Measurements from ENCODE around the gene SLA2. TPM values are rescaled to one million over a fixed set of nuclear protein-coding genes. Genes with fewer than 3 reads are reported as not detected.

Gene SLA2
- polyA plus RNA-seq, 1 experiment = not detected

- Histone ChIP-seq H3K27me3 (ENCODE audit: control insufficient read depth, insufficient read depth, low read length) (no peaks in the 10 kb centered on the region), H3K36me3 (ENCODE audit: control insufficient read depth, insufficient read depth, low read length) (no peaks in the 10 kb centered on the region), H3K4me3 (ENCODE audit: low read depth, low read length) (no peak overlapping the region)
- ChIA-PET POLR2A (no interaction called here), CTCF (interaction anchor here (0.7 kb wide), 1 partner anchor 144 kb away, joined by 3 read pairs; no protein-coding TSS in a partner anchor)
- no peak for DNase-seq (ENCODE audit: low read depth)
- TF ChIP-seq, protein P1, sequence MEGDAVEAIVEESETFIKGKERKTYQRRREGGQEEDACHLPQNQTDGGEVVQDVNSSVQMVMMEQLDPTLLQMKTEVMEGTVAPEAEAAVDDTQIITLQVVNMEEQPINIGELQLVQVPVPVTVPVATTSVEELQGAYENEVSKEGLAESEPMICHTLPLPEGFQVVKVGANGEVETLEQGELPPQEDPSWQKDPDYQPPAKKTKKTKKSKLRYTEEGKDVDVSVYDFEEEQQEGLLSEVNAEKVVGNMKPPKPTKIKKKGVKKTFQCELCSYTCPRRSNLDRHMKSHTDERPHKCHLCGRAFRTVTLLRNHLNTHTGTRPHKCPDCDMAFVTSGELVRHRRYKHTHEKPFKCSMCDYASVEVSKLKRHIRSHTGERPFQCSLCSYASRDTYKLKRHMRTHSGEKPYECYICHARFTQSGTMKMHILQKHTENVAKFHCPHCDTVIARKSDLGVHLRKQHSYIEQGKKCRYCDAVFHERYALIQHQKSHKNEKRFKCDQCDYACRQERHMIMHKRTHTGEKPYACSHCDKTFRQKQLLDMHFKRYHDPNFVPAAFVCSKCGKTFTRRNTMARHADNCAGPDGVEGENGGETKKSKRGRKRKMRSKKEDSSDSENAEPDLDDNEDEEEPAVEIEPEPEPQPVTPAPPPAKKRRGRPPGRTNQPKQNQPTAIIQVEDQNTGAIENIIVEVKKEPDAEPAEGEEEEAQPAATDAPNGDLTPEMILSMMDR (IDR thresholded peaks at IDR 0.05; ENCODE audit: insufficient read depth, low read depth, low read length) = no peak
Measured at GRCh38 chr20:36634342-36634741, 11.7 kb downstream of the SLA2 start.

GRCh38 chr20:36633285-36633772 lies 12.7 kb downstream of the SLA2 start:
- Histone ChIP-seq H3K36me3 (ENCODE audit: control insufficient read depth, insufficient read depth, low read length) (no peaks in the 10 kb centered on the region), H3K27me3 (ENCODE audit: control insufficient read depth, insufficient read depth, low read length) (no peaks in the 10 kb centered on the region), H3K4me3 (ENCODE audit: low read depth, low read length) (no peak overlapping the region)
- POLR2A ChIA-PET = no interaction called here
- no peak for DNase-seq (ENCODE audit: low read depth)
- TF ChIP-seq, protein P1 (IDR thresholded peaks at IDR 0.05; ENCODE audit: insufficient read depth, low read depth, low read length) = no peak
- CTCF ChIA-PET = interaction anchor here (0.7 kb wide), 1 partner anchor 28 kb away, joined by 3 read pairs; no protein-coding TSS in a partner anchor

DNA sequence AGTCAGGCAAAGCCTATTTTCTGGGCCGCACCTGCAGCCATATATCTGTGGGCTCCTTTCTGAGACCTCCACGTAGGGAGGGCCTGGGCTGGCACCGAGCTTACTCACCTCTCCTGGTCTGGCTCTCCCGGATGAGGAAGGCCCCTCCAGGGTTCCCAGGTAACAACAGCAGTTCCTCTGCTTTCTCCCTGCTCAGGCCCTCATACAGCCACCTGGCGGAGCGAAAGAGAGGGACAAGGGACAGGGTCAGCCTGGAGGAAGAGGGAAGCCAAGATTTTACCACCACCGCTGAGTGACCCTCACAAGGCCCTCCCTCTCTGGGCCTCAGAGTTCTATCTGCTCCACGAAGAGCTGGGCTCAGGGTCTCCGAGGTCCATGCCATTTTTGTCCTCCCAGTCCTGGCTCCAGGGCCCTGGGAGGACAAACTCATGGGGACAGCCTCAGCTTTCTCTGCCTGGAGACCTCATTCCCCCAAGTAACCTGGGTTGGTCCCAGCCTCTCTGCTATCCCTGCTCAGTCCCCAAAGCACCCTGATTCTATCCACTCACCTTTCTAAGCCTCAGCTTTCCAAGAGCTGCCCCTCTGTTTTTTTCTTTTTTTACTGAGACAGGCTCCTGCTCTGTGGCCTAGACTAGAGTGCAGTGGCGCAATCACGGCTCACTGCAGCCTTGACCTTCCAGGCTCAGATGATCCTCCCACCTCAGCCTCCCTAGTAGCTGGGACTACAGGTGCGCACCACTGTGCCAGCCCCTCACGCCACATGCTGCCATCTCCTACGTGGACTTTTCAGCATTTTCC lies 13.3 kb downstream of the SLA2 start:
- no peaks in the 10 kb centered on the region for H3K36me3 ChIP-seq (ENCODE audit: control insufficient read depth, insufficient read depth, low read length)
- no peaks in the 10 kb centered on the region for H3K27me3 ChIP-seq (ENCODE audit: control insufficient read depth, insufficient read depth, low read length)
- CTCF ChIA-PET = interaction anchor here (0.7 to 0.8 kb wide), 2 partner anchors 21 to 28 kb away, joined by 3 read pairs; no protein-coding TSS in a partner anchor
- no peak overlapping the region for H3K4me3 ChIP-seq (ENCODE audit: low read depth, low read length)
- TF ChIP-seq, protein P1 (IDR thresholded peaks at IDR 0.05; ENCODE audit: insufficient read depth, low read depth, low read length) = no peak
- POLR2A ChIA-PET = no interaction called here
- DNase-seq (ENCODE audit: low read depth) = no peak

DNA sequence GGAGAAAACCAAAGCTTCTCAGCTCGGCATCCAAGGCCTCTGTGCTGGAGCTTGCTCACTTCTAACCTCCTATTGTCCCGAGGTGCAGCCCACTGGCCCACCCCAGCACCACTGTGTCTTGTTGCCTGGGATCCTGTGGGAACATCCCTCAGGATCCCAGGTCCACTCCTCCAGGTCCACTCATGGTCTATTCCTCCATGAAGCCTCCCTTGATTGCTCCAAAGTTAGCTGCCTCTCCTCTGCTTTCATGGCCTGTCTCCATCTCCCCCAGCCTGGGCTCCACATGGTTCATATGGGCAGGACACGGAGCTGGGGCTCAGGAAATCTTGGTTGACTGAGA lies 13.9 kb downstream of the SLA2 start:
- POLR2A ChIA-PET = no interaction called here
- CTCF ChIA-PET = interaction anchor here (0.8 to 1.1 kb wide), 2 partner anchors 20 to 81 kb away, joined by 3 read pairs; no protein-coding TSS in a partner anchor
- H3K27me3 ChIP-seq (ENCODE audit: control insufficient read depth, insufficient read depth, low read length) = no peaks in the 10 kb centered on the region
- H3K4me3 ChIP-seq (ENCODE audit: low read depth, low read length) = no peak overlapping the region
- no peaks in the 10 kb centered on the region for H3K36me3 ChIP-seq (ENCODE audit: control insufficient read depth, insufficient read depth, low read length)
- no peak for DNase-seq (ENCODE audit: low read depth)
- TF ChIP-seq, protein P1 (IDR thresholded peaks at IDR 0.05; ENCODE audit: insufficient read depth, low read depth, low read length) = no peak

- DNase-seq (ENCODE audit: low read depth) = no peak
- TF ChIP-seq, protein P1 (IDR thresholded peaks at IDR 0.05; ENCODE audit: insufficient read depth, low read depth, low read length) = no peak
- H3K36me3 ChIP-seq (ENCODE audit: control insufficient read depth, insufficient read depth, low read length) = no peaks in the 10 kb centered on the region
- no peaks in the 10 kb centered on the region for H3K27me3 ChIP-seq (ENCODE audit: control insufficient read depth, insufficient read depth, low read length)
- H3K4me3 ChIP-seq (ENCODE audit: low read depth, low read length) = no peak overlapping the region
- CTCF ChIA-PET = interaction anchor here (0.8 to 1.1 kb wide), 2 partner anchors 20 to 82 kb away, joined by 3 read pairs; no protein-coding TSS in a partner anchor
- POLR2A ChIA-PET = no interaction called here
Measured at GRCh38 chr20:36631646-36632045, 14.3 kb downstream of the SLA2 start.
